ENCODE results near the gene PFDN4. TPM values are rescaled to one million over a fixed set of nuclear protein-coding genes. Genes with fewer than 3 reads are reported as not detected.

The PFDN4 gene
- total and polyA plus RNA-seq, 2 of the 13 experiments (the other 11 are each of a cell fraction or from before 2014, with no cell fraction given): 59.8 to 227 TPM

- TF ChIP-seq KIAA2018 (CRISPR knock-in tag; IDR thresholded peaks at IDR 0.05; ENCODE audit: borderline replicate concordance) (no peak), MYPOP (CRISPR knock-in tag; IDR thresholded peaks at IDR 0.05) (no peak), BRD4 (CRISPR knock-in tag; IDR thresholded peaks at IDR 0.05) (no peak), ZNF703 (CRISPR knock-in tag; IDR thresholded peaks at IDR 0.05; ENCODE audit: borderline replicate concordance) (no peak), MED8 (CRISPR knock-in tag; IDR thresholded peaks at IDR 0.05; ENCODE audit: insufficient replicate concordance) (no peak), TBX3 (IDR thresholded peaks at IDR 0.05; ENCODE audit: borderline replicate concordance) (no peak), LBX2 (CRISPR knock-in tag; IDR thresholded peaks at IDR 0.05; ENCODE audit: borderline replicate concordance) (no peak), ZNF878 (CRISPR knock-in tag; IDR thresholded peaks at IDR 0.05) (no peak), ZNF282 (IDR thresholded peaks at IDR 0.05; ENCODE audit: partially characterized antibody) (no peak), HNF1A (IDR thresholded peaks at IDR 0.05; ENCODE audit: low read depth) (no peak), HNF1A (CRISPR knock-in tag; IDR thresholded peaks at IDR 0.05; ENCODE audit: borderline replicate concordance) (no peak), ETV5 (CRISPR knock-in tag; IDR thresholded peaks at IDR 0.05; ENCODE audit: borderline replicate concordance) (no peak)
Measured at GRCh38 chr20:54197621-54198604, 10.0 kb upstream of the PFDN4 start (continued).
